ENCODE results near the gene TMEM204. TPM values are rescaled to one million over a fixed set of nuclear protein-coding genes. Genes with fewer than 3 reads are reported as not detected.
A peak's percentile ranks its signal among the peaks of the same experiment; 100 is the strongest.

The TMEM204 gene
- total RNA-seq, 2 donors from 2014 or later = 2.9 to 5.0 TPM

GRCh38 chr16:1527836-1528811 lies 5.3 kb upstream of the TMEM204 start:
- H3K4me1 ChIP-seq = no peaks in the 10 kb centered on the region
- no peak overlapping the region for H3K4me3 ChIP-seq
- no peak for TF ChIP-seq CTCF (IDR thresholded peaks at IDR 0.05)
- DNase-seq = no peak
- H3K9me3 ChIP-seq = no peaks in the 10 kb centered on the region
- no peaks in the 10 kb centered on the region for H3K27me3 ChIP-seq
- H3K27ac ChIP-seq = no peak overlapping the region
- intact Hi-C loops (cut with DNase I) = no loop called here
- no peaks in the 10 kb centered on the region for H3K36me3 ChIP-seq
- no peak overlapping the region for H3K9ac ChIP-seq (ENCODE audit: low read depth in 2 of 2, low read length in 2 of 2)

- Histone ChIP-seq H3K27ac (no peak overlapping the region), H3K4me1 (no peaks in the 10 kb centered on the region), H3K9ac (ENCODE audit: low read depth in 2 of 2, low read length in 2 of 2) (no peak overlapping the region), H3K27me3 (no peaks in the 10 kb centered on the region), H3K4me3 (no peak overlapping the region), H3K36me3 (no peaks in the 10 kb centered on the region), H3K9me3 (no peaks in the 10 kb centered on the region)
- TF ChIP-seq CTCF (IDR thresholded peaks at IDR 0.05) = no peak
- intact Hi-C loops (cut with DNase I) = no loop called here
- no peak for DNase-seq
Observed at GRCh38 chr16:1528921-1529537, 4.4 kb upstream of the TMEM204 start.

GRCh38 chr16:1530349-1530882 lies 3.0 kb upstream of the TMEM204 start:
- TF ChIP-seq CTCF (IDR thresholded peaks at IDR 0.05) = no peak
- Histone ChIP-seq H3K9ac (ENCODE audit: low read depth in 2 of 2, low read length in 2 of 2) (peak overlapping the region; percentile 26 to 37), H3K27me3 (no peaks in the 10 kb centered on the region), H3K4me3 (no peak overlapping the region), H3K27ac (peak overlapping the region; percentile 81), H3K4me1 (no peaks in the 10 kb centered on the region), H3K36me3 (no peaks in the 10 kb centered on the region), H3K9me3 (no peaks in the 10 kb centered on the region)
- intact Hi-C loops (cut with DNase I) = no loop called here
- no peak for DNase-seq

GRCh38 chr16:1530883-1531637 lies 2.4 kb upstream of the TMEM204 start:
- H3K27ac ChIP-seq = peak overlapping the region; percentile 81
- H3K4me1 ChIP-seq = no peaks in the 10 kb centered on the region
- no peaks in the 10 kb centered on the region for H3K9me3 ChIP-seq
- intact Hi-C loops (cut with DNase I) = no loop called here
- H3K27me3 ChIP-seq = no peaks in the 10 kb centered on the region
- no peak for TF ChIP-seq CTCF (IDR thresholded peaks at IDR 0.05)
- peak overlapping the region; percentile 39 to 61 for H3K9ac ChIP-seq (ENCODE audit: low read depth in 2 of 2, low read length in 2 of 2)
- H3K36me3 ChIP-seq = no peaks in the 10 kb centered on the region
- no peak for DNase-seq
- H3K4me3 ChIP-seq = no peak overlapping the region

GRCh38 chr16:1531638-1531910 lies 1.9 kb upstream of the TMEM204 start:
- TF ChIP-seq CTCF (IDR thresholded peaks at IDR 0.05) = no peak
- intact Hi-C loops (cut with DNase I) = no loop called here
- H3K36me3 ChIP-seq = no peaks in the 10 kb centered on the region
- H3K4me1 ChIP-seq = no peaks in the 10 kb centered on the region
- peak overlapping the region; percentile 81 for H3K27ac ChIP-seq
- no peaks in the 10 kb centered on the region for H3K27me3 ChIP-seq
- H3K4me3 ChIP-seq = no peak overlapping the region
- H3K9me3 ChIP-seq = no peaks in the 10 kb centered on the region
- peak overlapping the region; percentile 39 to 61 for H3K9ac ChIP-seq (ENCODE audit: low read depth in 2 of 2, low read length in 2 of 2)
- no peak for DNase-seq
